GM10266 (cell line): Measurements from ENCODE around the gene KLHDC7A.

ENCODE experiments used
- DNase-seq: peaks from one replicate; pipeline ENCODE4 v3.0.0; 2012; ENCODE audit errors: extremely low spot score
- TF ChIP-seq, protein P1 (sequence below): IDR thresholded peaks from 2 replicates; pipeline ENCODE4 v1.5.1; 2012; ENCODE audit warnings: mild to moderate bottlenecking, low read depth; ENCODE audit not compliant: control insufficient read depth, insufficient read depth; ENCODE audit errors: missing control alignments

The KLHDC7A gene

DNA sequence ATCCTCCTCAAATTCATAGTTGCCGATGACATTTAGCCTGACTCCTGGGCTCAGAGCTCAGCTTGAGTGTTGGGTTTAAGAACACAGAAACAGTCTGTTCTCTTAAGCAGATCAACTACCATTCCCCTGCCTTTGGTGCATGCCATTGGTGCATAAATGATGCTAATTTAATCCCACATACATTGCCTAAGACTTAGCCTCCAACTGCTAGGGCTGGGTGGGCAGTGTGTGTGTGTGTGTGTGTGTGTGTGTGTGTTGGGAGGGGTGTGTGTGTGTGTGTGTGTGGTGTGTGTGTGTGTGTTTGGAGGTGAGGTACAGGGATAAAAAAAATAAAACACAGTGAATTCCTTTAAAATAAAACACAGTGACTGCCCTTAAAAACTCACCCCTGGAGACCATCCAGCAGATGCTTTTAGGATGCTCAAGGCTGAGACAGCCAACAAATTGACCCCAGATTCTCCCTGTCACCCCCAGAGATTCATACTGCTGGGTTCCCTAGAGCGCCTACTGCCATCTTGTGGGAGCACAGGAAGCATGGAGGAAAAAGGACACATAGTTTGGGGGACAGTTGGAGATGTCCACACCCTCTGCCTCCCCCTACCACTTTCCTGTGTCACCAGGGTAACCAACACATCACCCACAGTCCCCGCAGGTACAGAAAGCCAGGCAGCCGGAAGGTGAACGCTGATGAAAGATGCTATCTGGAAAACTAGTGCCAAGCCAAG, 30.6 kb downstream of the KLHDC7A start:
- no peak for DNase-seq
- TF ChIP-seq, protein P1, sequence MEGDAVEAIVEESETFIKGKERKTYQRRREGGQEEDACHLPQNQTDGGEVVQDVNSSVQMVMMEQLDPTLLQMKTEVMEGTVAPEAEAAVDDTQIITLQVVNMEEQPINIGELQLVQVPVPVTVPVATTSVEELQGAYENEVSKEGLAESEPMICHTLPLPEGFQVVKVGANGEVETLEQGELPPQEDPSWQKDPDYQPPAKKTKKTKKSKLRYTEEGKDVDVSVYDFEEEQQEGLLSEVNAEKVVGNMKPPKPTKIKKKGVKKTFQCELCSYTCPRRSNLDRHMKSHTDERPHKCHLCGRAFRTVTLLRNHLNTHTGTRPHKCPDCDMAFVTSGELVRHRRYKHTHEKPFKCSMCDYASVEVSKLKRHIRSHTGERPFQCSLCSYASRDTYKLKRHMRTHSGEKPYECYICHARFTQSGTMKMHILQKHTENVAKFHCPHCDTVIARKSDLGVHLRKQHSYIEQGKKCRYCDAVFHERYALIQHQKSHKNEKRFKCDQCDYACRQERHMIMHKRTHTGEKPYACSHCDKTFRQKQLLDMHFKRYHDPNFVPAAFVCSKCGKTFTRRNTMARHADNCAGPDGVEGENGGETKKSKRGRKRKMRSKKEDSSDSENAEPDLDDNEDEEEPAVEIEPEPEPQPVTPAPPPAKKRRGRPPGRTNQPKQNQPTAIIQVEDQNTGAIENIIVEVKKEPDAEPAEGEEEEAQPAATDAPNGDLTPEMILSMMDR: no peak

DNA sequence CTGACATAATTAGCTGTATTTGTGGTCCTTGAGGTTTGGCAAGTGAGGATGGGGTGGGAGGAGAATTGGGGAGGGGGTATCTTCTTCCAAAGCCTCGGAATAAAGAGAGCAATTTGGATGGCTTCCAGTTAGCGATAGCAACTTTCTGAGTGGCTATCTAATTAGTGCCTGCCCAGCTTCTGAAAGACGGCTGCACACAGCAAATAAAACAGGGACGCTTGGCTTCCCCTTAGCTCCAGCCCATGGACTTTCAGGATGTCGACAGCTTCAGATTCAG, 31.1 kb downstream of the KLHDC7A start:
- DNase-seq: no peak
- TF ChIP-seq, protein P1: no peak

DNA sequence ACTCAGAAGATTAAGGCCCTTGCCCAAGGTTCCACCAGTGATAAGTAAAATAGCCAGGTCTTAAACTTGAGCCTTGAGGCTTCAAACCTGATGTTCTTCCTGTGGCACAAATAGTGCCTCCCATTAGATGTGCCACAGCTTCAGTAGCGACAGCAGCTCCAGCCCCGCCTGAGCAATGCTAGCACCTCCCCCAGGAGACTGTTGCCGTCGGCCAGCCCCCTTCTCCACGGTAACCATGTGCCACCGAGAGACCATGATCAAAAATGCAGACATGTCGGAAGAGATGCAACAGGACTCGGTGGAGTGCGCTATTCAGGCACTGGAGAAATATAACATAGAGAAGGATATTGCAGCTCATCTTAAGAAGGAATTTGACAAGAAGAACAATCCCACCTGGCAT, 32.2 kb downstream of the KLHDC7A start:
- no peak for DNase-seq
- TF ChIP-seq, protein P1: no peak

DNA sequence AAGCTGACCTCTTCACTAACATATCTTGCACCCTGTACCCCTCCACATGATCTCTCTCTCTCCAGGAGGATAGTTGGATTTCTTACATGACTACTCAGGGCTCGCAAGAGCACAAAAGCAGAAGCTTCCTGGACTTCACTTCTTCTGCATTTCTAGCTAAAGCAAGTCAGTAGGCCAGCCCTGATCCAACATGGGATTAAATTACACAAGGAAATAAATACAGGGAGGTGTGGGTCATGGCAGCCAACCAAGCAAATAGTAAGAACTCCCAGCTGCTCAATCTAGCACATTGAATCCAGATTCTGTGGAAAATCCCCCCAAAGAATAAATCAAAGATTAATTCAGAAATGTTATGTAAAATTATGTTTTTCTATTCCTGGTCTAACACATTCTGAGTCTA, 33.3 kb downstream of the KLHDC7A start:
- no peak for DNase-seq
- TF ChIP-seq, protein P1: no peak

DNA sequence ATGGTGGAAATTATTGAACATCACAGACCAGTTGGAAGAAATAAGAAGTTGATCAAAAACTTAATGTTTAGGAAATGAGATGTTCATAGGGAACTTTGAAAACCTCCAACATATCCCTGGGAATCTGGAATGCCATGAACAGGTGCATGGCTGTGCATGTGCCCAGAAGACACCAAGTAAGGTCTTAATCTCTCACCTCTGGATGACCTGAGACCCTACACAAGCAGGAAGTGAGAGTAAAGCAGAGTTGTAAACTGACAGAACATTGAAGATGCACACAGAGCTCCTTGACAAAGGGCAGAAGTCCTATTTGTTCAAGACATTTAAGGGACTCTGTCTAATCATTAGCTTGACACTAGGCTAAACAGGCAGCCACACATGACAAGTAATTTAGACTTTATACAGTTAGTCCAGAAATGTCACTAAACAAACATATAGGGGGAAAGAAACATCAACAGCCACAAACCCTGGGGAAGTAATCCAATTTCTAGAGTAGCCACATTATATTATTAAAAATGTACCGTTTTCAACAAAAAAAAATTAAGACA, 34.5 kb downstream of the KLHDC7A start:
- DNase-seq: no peak

DNA sequence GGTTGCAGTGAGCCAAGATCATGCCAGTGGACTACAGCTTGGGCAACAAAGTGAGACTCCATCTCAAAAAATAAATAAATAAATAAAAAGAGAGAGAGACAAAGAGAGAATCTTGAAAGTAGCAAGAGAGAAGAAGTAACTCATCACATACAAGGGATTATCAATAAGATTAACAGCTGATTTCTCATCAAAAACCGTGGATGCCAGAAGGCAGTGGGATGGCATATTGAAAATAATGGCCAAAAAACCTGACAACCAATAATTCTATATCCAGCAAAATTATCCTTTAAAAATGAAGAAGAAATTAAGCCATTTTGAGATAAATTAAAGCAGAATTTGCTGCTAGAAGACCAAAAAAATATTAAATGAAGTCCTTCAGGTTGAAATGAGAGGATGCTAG, 35.7 kb downstream of the KLHDC7A start:
- TF ChIP-seq, protein P1: no peak
- DNase-seq: no peak

More for the DNA sequence above, 34.5 kb downstream of the KLHDC7A start:
- TF ChIP-seq, protein P1: no peak

DNA sequence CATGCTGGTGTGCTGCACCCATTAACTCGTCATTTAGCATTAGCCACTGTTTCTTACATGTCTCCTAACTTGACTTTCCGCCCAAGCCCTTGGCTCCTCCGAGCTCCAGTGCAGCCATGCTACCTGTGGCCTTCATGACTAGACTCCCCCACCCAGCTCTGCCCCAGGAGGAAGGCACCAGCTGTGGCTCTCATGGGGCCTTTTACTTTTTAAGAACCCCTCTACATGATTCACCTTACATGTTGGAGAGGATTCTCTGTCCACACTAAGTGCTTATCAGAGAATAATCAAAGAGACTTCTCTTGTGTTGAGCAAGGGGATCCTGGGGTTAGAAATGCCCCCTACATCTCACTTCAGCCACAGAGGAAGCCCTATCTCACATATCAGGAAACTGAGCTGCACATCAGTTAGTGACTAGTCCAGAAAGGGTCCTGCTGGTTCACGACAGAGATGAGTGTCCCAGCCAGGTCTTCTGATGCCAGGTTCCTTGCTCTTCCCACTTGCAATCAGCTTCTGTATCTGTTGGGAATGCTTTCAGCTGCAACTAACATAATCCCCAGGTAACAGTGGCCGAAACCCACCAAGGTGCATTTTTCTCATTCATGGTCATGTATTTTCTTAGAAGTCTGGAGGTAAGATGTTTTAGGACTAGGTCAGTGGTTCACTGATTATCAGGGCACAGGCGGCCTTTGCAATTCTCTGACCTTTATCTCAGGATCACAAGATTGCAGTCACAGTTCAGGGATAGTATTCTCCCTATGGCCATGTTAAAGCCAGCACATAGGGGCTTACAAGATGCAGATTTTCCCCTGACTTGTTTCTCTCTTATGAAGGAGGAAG, 45.9 kb downstream of the KLHDC7A start:
- DNase-seq: no peak

More for the DNA sequence above, 45.9 kb downstream of the KLHDC7A start:
- TF ChIP-seq, protein P1: no peak
